Brain microvascular endothelial cell (primary cell): ENCODE data around the gene UPF1.

Source experiments
- DNase-seq: peaks from one replicate; pipeline ENCODE4 v3.0.0-alpha.2; 2020
- H3K27ac ChIP-seq: fragments of 250-450 bp; sonication (Bioruptor Pico); 2 replicates; pipeline ENCODE4 v1.5.1; 2020; ENCODE audit warnings: mild to moderate bottlenecking, moderate library complexity
- H3K27me3 ChIP-seq: fragments of 250-450 bp; sonication (Bioruptor Pico); replicated peaks from 2 replicates; pipeline ENCODE4 v1.5.1; 2020; ENCODE audit warnings: mild to moderate bottlenecking
- H3K36me3 ChIP-seq: fragments of 250-450 bp; sonication (Bioruptor Pico); replicated peaks from 2 replicates; pipeline ENCODE4 v1.5.1; 2020; ENCODE audit warnings: mild to moderate bottlenecking
- H3K4me3 ChIP-seq: 2 replicates; pipeline ENCODE4 v1.5.1; 2011; ENCODE audit warnings: low read depth, mild to moderate bottlenecking, control low read depth, low read length, moderate library complexity
- CTCF ChIP-seq: IDR thresholded peaks from 2 replicates; pipeline ENCODE4 v1.5.1; 2011; ENCODE audit warnings: low read depth, mild to moderate bottlenecking, moderate library complexity, low read length, control low read depth, inconsistent platforms; ENCODE audit errors: missing control alignments
- in situ Hi-C: cut with HindIII; loops from 2 replicates; pipeline ENCODE4 v1.10.0; 2017; ENCODE audit warnings: low sequenced_read_pairs, low pct_ligation_motif_present

The UPF1 gene

GRCh38 chr19:18788529-18789421 lies 43.0 kb upstream of the UPF1 start:
- in situ Hi-C loops = no loop called here
- peaks cover 70% of the 10 kb centered on the region for H3K27me3 ChIP-seq
- no peak overlapping the region for H3K4me3 ChIP-seq
- H3K27ac ChIP-seq = no peak overlapping the region
- H3K36me3 ChIP-seq = no peaks in the 10 kb centered on the region
- DNase-seq = no peak
- no peak for TF ChIP-seq CTCF

- no peaks in the 10 kb centered on the region for H3K36me3 ChIP-seq
- peaks cover 70% of the 10 kb centered on the region for H3K27me3 ChIP-seq
- no peak for DNase-seq
- H3K27ac ChIP-seq = no peak overlapping the region
- no peak overlapping the region for H3K4me3 ChIP-seq
- TF ChIP-seq CTCF = no peak
- in situ Hi-C loops = no loop called here
Observed at GRCh38 chr19:18789422-18789869, 42.3 kb upstream of the UPF1 start.

GRCh38 chr19:18789883-18790565 lies 41.7 kb upstream of the UPF1 start:
- Histone ChIP-seq H3K36me3 (no peaks in the 10 kb centered on the region), H3K27ac (no peak overlapping the region), H3K4me3 (no peak overlapping the region), H3K27me3 (peaks cover 70% of the 10 kb centered on the region)
- DNase-seq = no peak
- in situ Hi-C loops = no loop called here
- no peak for TF ChIP-seq CTCF

DNA sequence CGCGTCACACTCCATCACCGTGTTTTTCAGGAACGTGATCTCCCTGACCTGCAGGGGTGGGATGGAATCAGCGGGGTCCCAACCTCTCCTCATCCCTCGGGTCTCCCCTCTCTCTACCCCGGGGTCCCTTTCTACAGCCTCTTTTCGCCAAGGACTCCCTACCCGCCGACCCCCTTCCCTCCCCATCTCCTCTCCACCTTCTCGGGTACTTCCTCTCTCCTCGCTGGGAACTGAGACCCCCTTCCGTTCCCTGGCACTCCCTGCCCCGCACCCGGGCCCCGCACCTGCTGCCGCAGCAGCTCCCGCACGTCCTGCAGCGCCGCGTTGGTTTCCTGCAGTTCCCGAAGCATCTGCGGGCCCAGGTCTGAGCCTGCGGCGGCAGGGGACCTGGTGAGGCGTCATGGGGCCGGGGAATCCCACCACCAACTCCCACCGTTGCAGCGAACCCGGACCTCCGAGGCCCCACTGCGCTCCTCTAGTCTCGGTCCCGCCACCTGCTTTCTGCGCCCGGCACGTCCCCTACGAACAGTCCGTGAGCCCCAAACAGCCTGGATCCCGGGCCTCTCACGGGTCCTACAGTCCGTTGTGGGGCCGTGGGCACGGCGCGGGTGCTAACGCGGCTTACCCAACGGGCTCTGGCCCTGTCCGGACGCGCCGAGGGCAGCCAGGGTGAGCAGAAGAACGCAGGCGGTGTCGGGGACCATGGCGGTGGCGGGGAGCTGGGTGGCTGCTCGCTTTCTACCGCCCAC lies 41.0 kb upstream of the UPF1 start, which contains the start of gene COMP:
COMP (minus strand) TSS at position 740 of the 749 bp plus-strand sequence; CDS start at position 704, 36 bp downstream.
- no peaks in the 10 kb centered on the region for H3K36me3 ChIP-seq
- no peak within 1 kb of the TSS for H3K4me3 ChIP-seq
- no peak for TF ChIP-seq CTCF
- peaks cover 75% of the 10 kb centered on the region for H3K27me3 ChIP-seq
- in situ Hi-C loops = no loop called here
- no peak within 1 kb of the TSS for H3K27ac ChIP-seq
- DNase-seq = no peak

DNA sequence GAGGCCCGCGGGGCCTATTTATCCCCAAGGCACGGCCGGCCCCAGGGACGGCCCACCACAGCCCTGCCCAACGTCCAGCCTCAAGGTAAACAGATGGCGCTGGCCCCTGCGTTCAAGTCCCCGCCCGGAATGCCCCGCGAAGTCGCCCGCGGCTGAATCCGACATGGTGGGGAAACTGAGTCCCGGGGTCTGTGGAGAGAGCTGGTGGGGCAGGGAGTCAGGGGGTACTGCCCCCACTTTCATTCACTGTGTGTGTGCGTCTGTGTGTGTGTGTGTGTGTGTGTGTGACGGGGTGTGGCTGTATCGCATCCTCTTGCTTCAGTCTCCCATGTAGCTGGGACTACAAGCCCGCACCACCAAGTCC lies 40.5 kb upstream of the UPF1 start:
- H3K27ac ChIP-seq = no peak overlapping the region
- H3K4me3 ChIP-seq = no peak overlapping the region
- no peaks in the 10 kb centered on the region for H3K36me3 ChIP-seq
- TF ChIP-seq CTCF = no peak
- H3K27me3 ChIP-seq = peaks cover 71% of the 10 kb centered on the region
- in situ Hi-C loops = no loop called here
- DNase-seq = no peak
